Epithelial cell of proximal tubule (primary cell): ENCODE data around the gene PERM1. TPM values are rescaled to one million over a fixed set of nuclear protein-coding genes. Genes with fewer than 3 reads are reported as not detected.
"Not testable (repeated sequence)": the region's sequence is repeated elsewhere in the genome, so short reads cannot be mapped to it uniquely, and the experiment has no call there.

Experiments
- DNase-seq: peaks from one replicate; pipeline ENCODE4 v3.0.0-alpha.2; 2011; ENCODE audit warnings: low read depth
- H3K4me3 ChIP-seq: 2 replicates; pipeline ENCODE4 v1.5.1; 2011; ENCODE audit warnings: low read depth, mild to moderate bottlenecking, low read length
- total RNA-seq: library from RNA; depleted of rRNA; stranded (reverse); fragments of >200 nt; gene quantifications from 2 replicates; pipeline ENCODE4 v1.2.3, GENCODE V29; 2015
- TF ChIP-seq, protein P1 (sequence below): conservative IDR thresholded peaks from 2 replicates; pipeline ENCODE4 v1.5.1; 2012; ENCODE audit warnings: low read depth, mild to moderate bottlenecking, low read length

PERM1 gene
- total RNA-seq, 1 donor from 2014 or later, result not detected

DNA sequence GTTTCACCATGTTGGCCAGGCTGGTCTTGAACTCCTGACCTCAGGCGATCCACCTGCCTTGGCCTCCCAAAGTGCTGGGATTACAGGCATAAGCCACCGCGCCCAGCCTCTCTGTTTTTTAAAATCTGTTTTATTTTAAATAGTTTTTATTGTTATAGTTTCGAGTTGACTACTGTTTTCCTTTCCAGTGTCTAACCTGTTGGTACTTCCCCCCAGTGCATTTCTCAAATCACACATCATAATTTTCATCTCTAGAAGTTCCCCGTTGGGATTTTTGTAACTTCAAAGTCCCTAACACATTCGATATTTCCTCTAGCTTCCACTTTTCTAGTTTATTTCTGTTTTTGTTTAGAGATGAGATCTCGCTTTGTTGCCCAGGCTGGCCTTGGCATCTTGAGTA, 10.5 kb upstream of the PERM1 start:
- TF ChIP-seq, protein P1, sequence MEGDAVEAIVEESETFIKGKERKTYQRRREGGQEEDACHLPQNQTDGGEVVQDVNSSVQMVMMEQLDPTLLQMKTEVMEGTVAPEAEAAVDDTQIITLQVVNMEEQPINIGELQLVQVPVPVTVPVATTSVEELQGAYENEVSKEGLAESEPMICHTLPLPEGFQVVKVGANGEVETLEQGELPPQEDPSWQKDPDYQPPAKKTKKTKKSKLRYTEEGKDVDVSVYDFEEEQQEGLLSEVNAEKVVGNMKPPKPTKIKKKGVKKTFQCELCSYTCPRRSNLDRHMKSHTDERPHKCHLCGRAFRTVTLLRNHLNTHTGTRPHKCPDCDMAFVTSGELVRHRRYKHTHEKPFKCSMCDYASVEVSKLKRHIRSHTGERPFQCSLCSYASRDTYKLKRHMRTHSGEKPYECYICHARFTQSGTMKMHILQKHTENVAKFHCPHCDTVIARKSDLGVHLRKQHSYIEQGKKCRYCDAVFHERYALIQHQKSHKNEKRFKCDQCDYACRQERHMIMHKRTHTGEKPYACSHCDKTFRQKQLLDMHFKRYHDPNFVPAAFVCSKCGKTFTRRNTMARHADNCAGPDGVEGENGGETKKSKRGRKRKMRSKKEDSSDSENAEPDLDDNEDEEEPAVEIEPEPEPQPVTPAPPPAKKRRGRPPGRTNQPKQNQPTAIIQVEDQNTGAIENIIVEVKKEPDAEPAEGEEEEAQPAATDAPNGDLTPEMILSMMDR, result no peak
- no peak for DNase-seq
- no peak overlapping the region for H3K4me3 ChIP-seq

DNA sequence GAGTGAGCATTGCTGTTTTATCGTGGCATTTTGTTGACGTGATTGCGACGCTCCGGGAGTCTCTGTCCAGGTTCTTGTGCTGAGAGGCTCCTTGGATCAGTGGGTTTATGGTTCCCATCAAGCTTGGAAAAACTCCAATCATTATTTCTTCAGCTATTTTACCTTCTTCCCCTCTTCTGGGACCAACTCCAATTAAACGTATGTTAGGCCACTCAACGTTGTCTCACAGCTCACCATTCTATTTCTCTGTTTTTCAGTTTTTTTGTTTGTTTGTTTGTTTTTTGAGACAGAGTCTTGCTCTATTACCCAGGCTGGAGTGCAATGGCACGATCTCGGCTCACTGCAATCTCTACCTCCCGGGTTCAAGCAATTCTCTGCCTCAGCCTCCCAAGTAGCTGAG, 10.0 kb upstream of the PERM1 start:
- no peak overlapping the region for H3K4me3 ChIP-seq
- no peak for DNase-seq
- TF ChIP-seq, protein P1, result no peak

DNA sequence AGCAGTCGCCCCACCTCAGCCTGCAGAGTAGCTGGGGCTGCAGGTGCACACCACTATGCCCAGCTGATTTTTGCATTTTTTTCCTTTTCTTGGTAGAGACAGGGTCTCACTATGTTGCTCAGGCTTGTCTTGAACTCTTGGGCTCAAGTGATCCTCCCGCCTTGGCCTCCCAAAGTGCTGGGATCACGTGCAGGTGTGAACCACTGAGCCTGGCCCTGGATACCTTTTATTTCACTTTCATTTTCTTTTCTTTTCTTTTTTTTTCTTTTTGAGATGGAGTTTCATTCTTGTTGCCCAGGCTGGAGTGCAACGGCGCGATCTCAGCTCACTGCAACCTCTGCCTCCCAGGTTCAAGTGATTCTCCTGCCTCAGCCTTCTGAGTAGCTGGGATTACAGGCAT, 9.4 kb upstream of the PERM1 start:
- not testable (repeated sequence) for H3K4me3 ChIP-seq, DNase-seq

DNA sequence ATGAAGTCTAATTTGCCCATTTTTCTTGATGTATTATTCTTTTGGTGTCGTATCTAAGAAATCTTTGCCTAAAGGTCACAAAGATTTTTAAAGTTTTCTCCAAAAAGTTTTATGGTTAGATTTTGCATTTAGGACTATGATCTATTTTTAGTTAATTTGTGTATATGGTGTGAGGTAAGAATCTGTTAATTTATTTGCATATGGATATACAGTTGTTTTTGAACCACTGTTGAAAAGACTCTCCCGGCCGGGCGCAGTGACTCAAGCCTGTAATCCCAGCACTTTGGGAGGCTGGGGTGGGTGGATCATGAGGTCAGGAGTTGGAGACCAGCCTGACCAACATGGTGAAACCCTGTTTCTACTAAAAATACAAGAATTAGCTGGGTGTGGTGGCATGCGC, 6.2 kb upstream of the PERM1 start:
- DNase-seq, result not testable (repeated sequence)

DNA sequence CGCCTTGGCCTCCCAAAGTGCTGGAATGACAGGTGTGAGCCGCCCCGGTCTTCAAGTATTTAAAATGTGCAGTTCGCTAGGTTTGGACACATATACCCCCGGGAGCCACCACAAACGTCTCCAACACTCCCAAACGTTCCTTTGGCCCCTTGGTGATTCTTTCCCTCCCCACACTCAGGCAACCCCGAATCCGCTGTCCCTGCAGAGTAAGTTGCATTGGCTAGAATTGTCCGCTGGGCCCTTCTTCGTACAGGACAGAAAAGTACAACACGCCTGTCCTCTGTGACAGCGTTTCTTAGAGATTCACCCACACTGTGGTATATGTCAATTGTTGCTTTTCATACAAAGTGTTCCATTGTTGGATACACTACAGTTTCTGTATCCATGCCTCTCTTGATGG, 3.2 kb upstream of the PERM1 start:
- TF ChIP-seq, protein P1, result no peak
- H3K4me3 ChIP-seq, result no peak overlapping the region
- DNase-seq, result no peak

More for the DNA sequence above, 6.2 kb upstream of the PERM1 start:
- not testable (repeated sequence) for H3K4me3 ChIP-seq

DNA sequence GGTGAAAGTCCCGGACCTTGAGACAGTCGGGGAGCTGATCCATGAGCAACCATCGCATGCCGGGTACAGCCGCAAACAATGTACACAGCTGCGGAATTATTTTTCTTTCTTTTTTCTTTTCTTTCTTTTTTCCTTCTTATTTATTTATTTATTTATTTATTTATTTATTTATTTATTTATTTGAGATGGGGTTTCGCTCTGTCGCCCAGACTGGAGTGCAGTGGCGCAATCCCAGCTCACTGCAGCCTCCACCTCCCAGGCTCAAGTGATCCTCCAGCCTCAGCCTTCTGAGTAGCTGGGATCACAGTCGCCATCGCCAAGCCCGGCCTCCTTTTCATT, 2.6 kb upstream of the PERM1 start:
- H3K4me3 ChIP-seq, result peak overlapping the region; percentile 14

DNA sequence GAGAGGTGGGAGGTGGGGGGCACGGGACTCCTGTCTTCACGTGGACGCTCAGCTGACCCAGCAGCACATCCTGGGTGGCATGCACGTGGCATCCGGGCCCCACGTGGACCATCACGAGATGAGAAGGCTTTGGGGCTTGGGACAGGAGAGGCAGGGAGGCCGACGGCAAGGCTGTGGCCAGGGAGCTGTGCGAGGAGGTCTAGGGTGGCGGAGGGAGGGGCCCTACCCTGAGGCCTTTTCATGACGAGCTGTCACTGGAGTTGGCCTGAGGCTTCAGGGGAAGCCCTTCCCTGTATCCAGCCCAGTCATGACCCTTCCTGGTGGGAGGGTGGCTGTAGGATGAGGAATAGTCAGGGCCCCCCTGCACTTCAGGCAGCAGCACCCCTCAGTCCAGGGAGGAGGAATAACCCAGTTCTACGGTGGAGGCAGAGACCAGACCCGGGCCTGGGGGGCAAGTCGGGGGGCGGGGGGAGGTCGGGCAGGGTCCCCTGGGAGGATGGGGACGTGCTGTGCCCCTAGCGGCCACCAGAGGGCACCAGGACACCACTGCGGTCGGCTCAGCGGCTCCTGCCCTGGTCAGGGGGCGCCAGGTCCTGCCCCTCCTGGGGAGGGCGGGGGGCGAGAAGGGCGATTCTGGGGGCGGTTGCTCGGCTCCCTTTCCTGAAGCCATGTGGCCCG, 2.0 kb upstream of the PERM1 start:
- TF ChIP-seq, protein P1, result peak; percentile 65
- DNase-seq, result no peak
- peak overlapping the region; percentile 14 for H3K4me3 ChIP-seq

More for the DNA sequence above, 2.6 kb upstream of the PERM1 start:
- TF ChIP-seq, protein P1, result no peak
- DNase-seq, result no peak

DNA sequence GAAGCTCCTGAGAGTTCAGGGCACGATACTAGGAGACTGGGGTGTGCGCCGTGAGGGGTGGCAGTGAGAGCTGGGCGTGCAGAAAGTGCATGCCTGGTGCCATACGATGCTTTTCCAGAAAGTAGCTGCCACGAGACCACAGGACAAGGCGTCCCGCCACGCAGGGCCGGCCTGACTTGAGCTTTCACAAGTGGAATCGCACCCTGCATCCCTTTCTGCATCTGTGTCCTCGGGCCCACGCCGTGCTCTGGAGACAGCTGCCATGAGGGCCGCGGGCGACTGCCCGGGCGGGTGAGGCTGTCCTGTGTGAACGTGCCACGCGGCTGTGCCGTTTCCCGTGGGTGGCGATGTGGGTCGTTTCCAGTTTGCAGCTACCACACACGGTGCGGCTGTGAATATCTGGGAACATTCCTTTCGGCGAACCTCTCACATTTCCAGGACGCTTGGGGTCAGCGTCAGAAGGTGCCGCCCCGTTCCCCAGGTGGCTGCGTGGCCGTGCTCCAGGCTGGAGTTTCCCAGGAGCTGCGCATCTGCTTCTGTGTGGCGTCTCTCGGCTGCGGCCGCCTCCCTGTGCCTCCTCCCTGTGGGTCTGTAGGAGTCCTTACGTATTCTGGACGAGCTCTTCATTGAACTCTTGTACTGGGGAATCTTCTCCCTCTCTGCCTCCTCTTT, 1.0 kb upstream of the PERM1 start:
- no peak for DNase-seq

More for the DNA sequence above, 1.0 kb upstream of the PERM1 start:
- no peak overlapping the region for H3K4me3 ChIP-seq
- TF ChIP-seq, protein P1, result no peak
